H1 (cell line): ENCODE results near the gene FRMD7. TPM values are rescaled to one million over a fixed set of nuclear protein-coding genes. Genes with fewer than 3 reads are reported as not detected.

Experiments
- CBX5 ChIP-seq: fragments of 300-800, 300-1000 bp; sonication (generic); IDR thresholded peaks from 2 replicates; pipeline ENCODE4 v1.7.1; 2016; ENCODE audit warnings: antibody characterized with exemption, low read length, low read depth
- EGR1 ChIP-seq: IDR thresholded peaks from 2 replicates; pipeline ENCODE4 v1.6.1; 2011; ENCODE audit warnings: low read depth, low read length, borderline replicate concordance
- RBBP5 ChIP-seq: IDR thresholded peaks from 2 replicates; pipeline ENCODE4 v1.7.1; 2012; ENCODE audit warnings: low read depth, mild to moderate bottlenecking, inconsistent platforms, low read length, moderate library complexity, borderline replicate concordance
- SP1 ChIP-seq: IDR thresholded peaks from 2 replicates; pipeline ENCODE4 v1.6.1; 2011; ENCODE audit warnings: low read depth, low read length
- polyA plus RNA-seq, 7 experiments: library from polyadenylated mRNA; depleted of rRNA in 3 of 7; stranded (reverse) in 5 of 7; unstranded in 2 of 7; fragments of >200 nt in 5 of 7; fragments of 200-250 nt in 2 of 7; gene quantifications; 1 replicate in 5 of 7; 2 replicates in 1 of 7; 4 replicates in 1 of 7; pipeline versions ENCODE4 v1.2.1 to v1.2.3, GENCODE V29; 2011 to 2013; ENCODE audit warnings: missing spikeins in 2 of 7, mixed read lengths in 2 of 7
- total RNA-seq: library from RNA; stranded (reverse); fragmentation: NEBNext Ultra II Directional; extraction: Animal tissue kit (Norgen Biotek cat#: 25700); gene quantifications from 2 replicates; pipeline ENCODE4 v1.2.1, GENCODE V29; 2021

The FRMD7 gene
- total and polyA plus RNA-seq, 2 of the 8 experiments (the other 6 are each of a cell fraction or from before 2014, with no cell fraction given), result not detected

DNA sequence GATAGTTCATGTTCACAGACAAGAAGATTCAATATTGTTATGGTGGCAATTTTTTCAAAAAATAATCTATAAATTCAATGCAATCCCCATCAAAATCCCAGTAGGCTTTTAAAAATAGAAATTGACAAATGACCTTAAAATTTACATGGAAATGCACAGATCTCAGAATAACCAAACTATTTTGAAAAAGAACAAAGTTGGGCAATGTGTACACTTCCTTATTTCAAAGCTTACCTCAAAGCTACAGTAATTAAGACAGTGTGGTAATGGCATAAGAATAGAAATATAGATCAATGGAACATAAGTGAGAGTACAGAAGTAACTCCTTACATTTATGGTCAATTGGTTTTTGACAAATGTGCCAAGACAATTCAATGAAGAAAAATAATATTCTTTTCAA, 39.0 kb downstream of the FRMD7 start (continued):
- no peak for TF ChIP-seq CBX5
- TF ChIP-seq RBBP5, result no peak
- no peak for TF ChIP-seq EGR1
- no peak for TF ChIP-seq SP1
